ENCODE measurements around the gene VMP1.

DNA sequence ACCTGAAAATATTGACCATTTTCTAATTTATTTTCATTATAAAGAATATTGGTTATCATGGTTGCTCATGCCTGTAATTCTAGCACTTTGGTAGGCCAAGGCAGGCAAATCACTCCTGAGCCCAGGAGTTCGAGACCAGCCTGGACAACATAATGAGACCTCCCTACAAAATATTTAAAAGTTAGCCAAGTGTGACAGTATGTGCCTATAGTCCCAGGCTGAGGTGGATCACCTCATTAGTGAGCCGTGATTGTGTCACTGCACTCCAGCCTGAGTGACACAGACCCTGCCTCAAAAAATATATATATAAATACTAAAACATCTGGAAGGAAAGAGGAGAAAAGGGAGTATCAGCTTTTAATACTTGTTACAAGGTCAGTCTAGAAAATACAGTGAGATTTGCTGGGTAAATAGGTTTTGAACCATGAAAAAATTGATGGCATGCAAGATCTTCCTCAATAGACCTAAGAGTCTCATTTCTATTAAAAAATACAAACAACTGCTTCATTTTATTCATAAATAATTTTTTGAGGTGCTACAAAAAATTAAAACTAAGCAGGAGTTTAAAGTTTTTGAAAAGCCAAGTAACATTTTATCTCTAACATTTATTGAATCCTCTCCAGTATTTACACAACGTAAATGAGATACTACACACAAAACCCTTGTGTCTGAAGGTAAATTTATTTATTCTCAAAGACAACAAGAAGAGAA, 137.6 kb downstream of the VMP1 start:
- TF ChIP-seq, protein P1, sequence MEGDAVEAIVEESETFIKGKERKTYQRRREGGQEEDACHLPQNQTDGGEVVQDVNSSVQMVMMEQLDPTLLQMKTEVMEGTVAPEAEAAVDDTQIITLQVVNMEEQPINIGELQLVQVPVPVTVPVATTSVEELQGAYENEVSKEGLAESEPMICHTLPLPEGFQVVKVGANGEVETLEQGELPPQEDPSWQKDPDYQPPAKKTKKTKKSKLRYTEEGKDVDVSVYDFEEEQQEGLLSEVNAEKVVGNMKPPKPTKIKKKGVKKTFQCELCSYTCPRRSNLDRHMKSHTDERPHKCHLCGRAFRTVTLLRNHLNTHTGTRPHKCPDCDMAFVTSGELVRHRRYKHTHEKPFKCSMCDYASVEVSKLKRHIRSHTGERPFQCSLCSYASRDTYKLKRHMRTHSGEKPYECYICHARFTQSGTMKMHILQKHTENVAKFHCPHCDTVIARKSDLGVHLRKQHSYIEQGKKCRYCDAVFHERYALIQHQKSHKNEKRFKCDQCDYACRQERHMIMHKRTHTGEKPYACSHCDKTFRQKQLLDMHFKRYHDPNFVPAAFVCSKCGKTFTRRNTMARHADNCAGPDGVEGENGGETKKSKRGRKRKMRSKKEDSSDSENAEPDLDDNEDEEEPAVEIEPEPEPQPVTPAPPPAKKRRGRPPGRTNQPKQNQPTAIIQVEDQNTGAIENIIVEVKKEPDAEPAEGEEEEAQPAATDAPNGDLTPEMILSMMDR (conservative IDR thresholded peaks at IDR 0.05; ENCODE audit: low read length) = no peak
- no peak for TF ChIP-seq EZH2phosphoT487 (IDR thresholded peaks at IDR 0.05; ENCODE audit: borderline replicate concordance, low read depth, low read length)

Data from OCI-LY7 (cell line).